ENCODE measurements around the gene AGBL4.

AGBL4 gene

DNA sequence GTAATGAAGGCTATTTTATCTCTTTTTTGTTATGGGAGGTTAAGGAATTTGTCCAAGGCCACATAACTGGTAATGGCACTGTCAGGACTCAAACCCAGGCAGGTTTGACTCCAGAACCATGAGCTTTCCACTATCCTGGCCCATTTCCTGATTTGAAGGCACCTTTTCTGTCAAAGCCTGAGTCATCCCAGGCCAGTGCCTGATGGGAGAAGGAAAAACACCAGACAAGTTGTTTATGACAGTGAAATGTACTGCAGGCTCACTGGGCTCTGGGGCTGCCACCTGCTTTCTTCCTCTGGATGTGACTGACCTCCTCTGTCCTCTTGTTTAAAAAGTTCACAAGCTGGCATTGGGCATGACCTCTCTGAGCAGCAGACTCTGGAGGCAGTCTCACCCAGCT, 1479.9 kb downstream of the AGBL4 start:
- Histone ChIP-seq H2AFZ (ENCODE audit: low read depth, low read length) (no peak overlapping the region), H3K4me2 (ENCODE audit: low read length, poor library complexity, severe bottlenecking) (no peak overlapping the region), H4K91ac (ENCODE audit: low read length) (no peak overlapping the region), H4K8ac (ENCODE audit: low read length) (no peak overlapping the region), H3K27ac (ENCODE audit: low read length, poor library complexity, severe bottlenecking) (no peak overlapping the region), H3K23ac (ENCODE audit: low read length in 2 of 2) (no peak overlapping the region), H3K4ac (ENCODE audit: low read depth in 1 of 2, low read length in 2 of 2) (no peak overlapping the region), H3K9ac (ENCODE audit: low read length) (no peak overlapping the region), H2AK5ac (ENCODE audit: low read length, severe bottlenecking) (no peak overlapping the region), H3K14ac (ENCODE audit: low read length in 2 of 2) (no peak overlapping the region), H3K79me1 (replicated peaks; ENCODE audit: low read length, poor library complexity, severe bottlenecking) (no peaks in the 10 kb centered on the region), H3K4me1 (ENCODE audit: control insufficient read depth, insufficient read depth, low read depth, low read length) (no peaks in the 10 kb centered on the region), H3K27me3 (ENCODE audit: control insufficient read depth in 1 of 2, insufficient read depth in 1 of 2, low read length in 2 of 2) (peaks cover 0 to 10% of the 10 kb centered on the region in 2 experiments), H3K36me3 (ENCODE audit: control insufficient read depth in 1 of 2, insufficient read depth in 2 of 2, low read depth in 1 of 2, low read length in 2 of 2) (no peaks in the 10 kb centered on the region), H3K18ac (ENCODE audit: low read depth in 1 of 2, low read length in 2 of 2) (no peak overlapping the region), H2BK15ac (ENCODE audit: low read depth, poor library complexity, severe bottlenecking) (no peak overlapping the region), H2BK5ac (ENCODE audit: low read depth, low read length, poor library complexity, severe bottlenecking) (no peak overlapping the region), H2BK12ac (ENCODE audit: low read length in 2 of 2) (no peak overlapping the region), H2BK120ac (ENCODE audit: low read depth, low read length) (no peak overlapping the region), H3K9me3 (ENCODE audit: control insufficient read depth, low read length) (no peaks in the 10 kb centered on the region), H3K4me3 (ENCODE audit: insufficient read depth in 1 of 2, low read depth in 1 of 2, low read length in 2 of 2) (no peak overlapping the region)
- DNase-seq: no peak

DNA sequence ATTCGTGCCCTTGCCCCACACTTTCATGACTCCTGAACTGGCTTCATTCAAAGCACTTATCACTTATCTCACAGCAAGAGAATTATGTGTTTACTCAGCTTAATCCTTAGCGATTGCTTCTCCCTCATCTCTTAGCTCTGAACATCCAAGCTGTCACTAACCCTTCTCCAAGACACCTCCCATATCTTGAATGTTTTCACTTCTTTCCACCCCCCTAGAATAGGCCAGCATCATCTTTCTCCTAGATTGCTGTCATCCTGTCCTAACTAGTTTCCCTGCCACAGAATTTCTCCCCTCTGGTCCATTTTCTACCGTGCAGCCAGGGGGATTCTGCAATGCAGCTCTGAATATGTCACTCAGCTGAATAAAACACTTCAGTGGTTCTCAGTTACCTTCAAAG, 1483.2 kb downstream of the AGBL4 start:
- H3K27me3 ChIP-seq (ENCODE audit: control insufficient read depth in 1 of 2, insufficient read depth in 1 of 2, low read length in 2 of 2): peaks cover 3 to 10% of the 10 kb centered on the region in 2 experiments
- no peak overlapping the region for H3K18ac ChIP-seq (ENCODE audit: low read depth in 1 of 2, low read length in 2 of 2)
- no peak overlapping the region for H3K27ac ChIP-seq (ENCODE audit: low read length, poor library complexity, severe bottlenecking)
- no peak overlapping the region for H2AK5ac ChIP-seq (ENCODE audit: low read length, severe bottlenecking)
- no peak overlapping the region for H3K14ac ChIP-seq (ENCODE audit: low read length in 2 of 2)
- H3K9ac ChIP-seq (ENCODE audit: low read length): no peak overlapping the region
- no peak overlapping the region for H4K8ac ChIP-seq (ENCODE audit: low read length)
- WGBS: 38% methylated on average over 3 of the region's 3 CpGs
- no peak overlapping the region for H3K4me2 ChIP-seq (ENCODE audit: low read length, poor library complexity, severe bottlenecking)
- no peak overlapping the region for H2BK120ac ChIP-seq (ENCODE audit: low read depth, low read length)
- no peaks in the 10 kb centered on the region for H3K79me1 ChIP-seq (replicated peaks; ENCODE audit: low read length, poor library complexity, severe bottlenecking)
- H3K36me3 ChIP-seq (ENCODE audit: control insufficient read depth in 1 of 2, insufficient read depth in 2 of 2, low read depth in 1 of 2, low read length in 2 of 2): no peaks in the 10 kb centered on the region
- H3K4me3 ChIP-seq (ENCODE audit: insufficient read depth in 1 of 2, low read depth in 1 of 2, low read length in 2 of 2): no peak overlapping the region
- H2BK15ac ChIP-seq (ENCODE audit: low read depth, poor library complexity, severe bottlenecking): no peak overlapping the region
- H2BK5ac ChIP-seq (ENCODE audit: low read depth, low read length, poor library complexity, severe bottlenecking): no peak overlapping the region
- no peak overlapping the region for H3K23ac ChIP-seq (ENCODE audit: low read length in 2 of 2)
- no peak for DNase-seq
- H3K9me3 ChIP-seq (ENCODE audit: control insufficient read depth, low read length): no peaks in the 10 kb centered on the region
- no peak overlapping the region for H2AFZ ChIP-seq (ENCODE audit: low read depth, low read length)
- no peaks in the 10 kb centered on the region for H3K4me1 ChIP-seq (ENCODE audit: control insufficient read depth, insufficient read depth, low read depth, low read length)
- H4K91ac ChIP-seq (ENCODE audit: low read length): no peak overlapping the region
- H2BK12ac ChIP-seq (ENCODE audit: low read length in 2 of 2): no peak overlapping the region
- H3K4ac ChIP-seq (ENCODE audit: low read depth in 1 of 2, low read length in 2 of 2): no peak overlapping the region

DNA sequence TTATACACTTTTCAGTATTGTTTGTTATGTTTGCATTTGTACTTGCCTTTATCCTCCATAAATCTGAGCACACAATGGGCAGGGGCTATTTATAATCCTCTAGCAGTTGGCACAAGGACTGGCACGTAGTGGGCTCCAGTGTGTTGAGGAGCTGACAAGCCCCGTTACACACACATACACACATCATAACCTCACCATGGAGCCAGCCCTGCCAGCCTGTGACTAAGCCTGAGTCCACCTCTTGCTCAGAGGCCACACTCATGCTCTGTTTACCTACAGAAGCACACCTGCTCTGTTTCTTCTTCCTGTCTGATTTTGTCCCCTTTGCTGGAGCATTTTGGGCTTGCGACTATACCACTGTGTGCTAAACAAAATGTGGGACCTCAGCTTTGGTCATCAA, 1487.3 kb downstream of the AGBL4 start:
- no peaks in the 10 kb centered on the region for H3K4me1 ChIP-seq (ENCODE audit: control insufficient read depth, insufficient read depth, low read depth, low read length)
- H3K9ac ChIP-seq (ENCODE audit: low read length): no peak overlapping the region
- no peaks in the 10 kb centered on the region for H3K36me3 ChIP-seq (ENCODE audit: control insufficient read depth in 1 of 2, insufficient read depth in 2 of 2, low read depth in 1 of 2, low read length in 2 of 2)
- 77% methylated on average over 3 of the region's 3 CpGs for WGBS
- DNase-seq: no peak
- no peak overlapping the region for H3K23ac ChIP-seq (ENCODE audit: low read length in 2 of 2)
- no peak overlapping the region for H2BK12ac ChIP-seq (ENCODE audit: low read length in 2 of 2)
- no peak overlapping the region for H2AFZ ChIP-seq (ENCODE audit: low read depth, low read length)
- no peak overlapping the region for H3K27ac ChIP-seq (ENCODE audit: low read length, poor library complexity, severe bottlenecking)
- peaks cover 8 to 13% of the 10 kb centered on the region in 2 experiments for H3K27me3 ChIP-seq (ENCODE audit: control insufficient read depth in 1 of 2, insufficient read depth in 1 of 2, low read length in 2 of 2)
- no peak overlapping the region for H2BK15ac ChIP-seq (ENCODE audit: low read depth, poor library complexity, severe bottlenecking)
- no peak overlapping the region for H2AK5ac ChIP-seq (ENCODE audit: low read length, severe bottlenecking)
- no peaks in the 10 kb centered on the region for H3K9me3 ChIP-seq (ENCODE audit: control insufficient read depth, low read length)
- no peak overlapping the region for H3K4me3 ChIP-seq (ENCODE audit: insufficient read depth in 1 of 2, low read depth in 1 of 2, low read length in 2 of 2)
- H2BK120ac ChIP-seq (ENCODE audit: low read depth, low read length): no peak overlapping the region
- no peak overlapping the region for H2BK5ac ChIP-seq (ENCODE audit: low read depth, low read length, poor library complexity, severe bottlenecking)
- no peak overlapping the region for H4K8ac ChIP-seq (ENCODE audit: low read length)
- H3K18ac ChIP-seq (ENCODE audit: low read depth in 1 of 2, low read length in 2 of 2): no peak overlapping the region
- no peak overlapping the region for H3K4me2 ChIP-seq (ENCODE audit: low read length, poor library complexity, severe bottlenecking)
- no peak overlapping the region for H3K4ac ChIP-seq (ENCODE audit: low read depth in 1 of 2, low read length in 2 of 2)
- H3K14ac ChIP-seq (ENCODE audit: low read length in 2 of 2): no peak overlapping the region
- H3K79me1 ChIP-seq (replicated peaks; ENCODE audit: low read length, poor library complexity, severe bottlenecking): no peaks in the 10 kb centered on the region
- no peak overlapping the region for H4K91ac ChIP-seq (ENCODE audit: low read length)

DNA sequence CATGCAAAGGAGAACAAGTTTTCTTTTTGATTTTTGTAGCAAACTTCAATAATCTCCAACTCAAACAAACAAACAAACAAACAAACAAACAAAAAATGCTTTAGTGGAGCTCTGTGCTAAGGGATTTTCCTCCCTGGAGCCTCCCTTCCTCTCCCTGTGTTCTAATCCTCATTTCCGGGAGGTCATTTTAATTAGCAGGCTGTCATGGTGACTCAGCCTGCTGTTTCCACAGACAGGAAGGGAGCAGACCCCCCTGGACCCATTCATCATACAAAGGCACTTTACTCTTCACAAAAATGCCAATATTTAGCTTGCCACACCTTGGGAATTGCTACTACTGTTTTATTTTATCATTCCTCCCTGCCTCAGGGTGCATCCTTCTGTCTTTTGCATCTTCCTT, 1490.8 kb downstream of the AGBL4 start:
- H3K4me3 ChIP-seq (ENCODE audit: insufficient read depth in 1 of 2, low read depth in 1 of 2, low read length in 2 of 2): no peak overlapping the region
- H3K4me2 ChIP-seq (ENCODE audit: low read length, poor library complexity, severe bottlenecking): no peak overlapping the region
- H3K9me3 ChIP-seq (ENCODE audit: control insufficient read depth, low read length): no peaks in the 10 kb centered on the region
- no peak overlapping the region for H3K14ac ChIP-seq (ENCODE audit: low read length in 2 of 2)
- H3K79me1 ChIP-seq (replicated peaks; ENCODE audit: low read length, poor library complexity, severe bottlenecking): no peaks in the 10 kb centered on the region
- H4K91ac ChIP-seq (ENCODE audit: low read length): no peak overlapping the region
- H2AFZ ChIP-seq (ENCODE audit: low read depth, low read length): no peak overlapping the region
- 0% methylated on average over 1 of the region's 1 CpG for WGBS
- no peak overlapping the region for H4K8ac ChIP-seq (ENCODE audit: low read length)
- no peak overlapping the region for H2BK5ac ChIP-seq (ENCODE audit: low read depth, low read length, poor library complexity, severe bottlenecking)
- no peak overlapping the region for H2BK120ac ChIP-seq (ENCODE audit: low read depth, low read length)
- no peak overlapping the region for H3K18ac ChIP-seq (ENCODE audit: low read depth in 1 of 2, low read length in 2 of 2)
- no peak overlapping the region for H3K23ac ChIP-seq (ENCODE audit: low read length in 2 of 2)
- H2BK15ac ChIP-seq (ENCODE audit: low read depth, poor library complexity, severe bottlenecking): no peak overlapping the region
- no peak overlapping the region for H3K27ac ChIP-seq (ENCODE audit: low read length, poor library complexity, severe bottlenecking)
- H2AK5ac ChIP-seq (ENCODE audit: low read length, severe bottlenecking): no peak overlapping the region
- no peak overlapping the region for H2BK12ac ChIP-seq (ENCODE audit: low read length in 2 of 2)
- no peaks in the 10 kb centered on the region for H3K4me1 ChIP-seq (ENCODE audit: control insufficient read depth, insufficient read depth, low read depth, low read length)
- no peaks in the 10 kb centered on the region for H3K36me3 ChIP-seq (ENCODE audit: control insufficient read depth in 1 of 2, insufficient read depth in 2 of 2, low read depth in 1 of 2, low read length in 2 of 2)
- H3K9ac ChIP-seq (ENCODE audit: low read length): no peak overlapping the region
- no peak overlapping the region for H3K4ac ChIP-seq (ENCODE audit: low read depth in 1 of 2, low read length in 2 of 2)
- peaks cover 8 to 29% of the 10 kb centered on the region in 2 experiments for H3K27me3 ChIP-seq (ENCODE audit: control insufficient read depth in 1 of 2, insufficient read depth in 1 of 2, low read length in 2 of 2)
- DNase-seq: no peak

Data from mesenchymal stem cell (in vitro differentiated cells and primary cell).